Bone marrow (tissue), 2 donors: ENCODE measurements around the gene FANCE.
"Not testable (repeated sequence)": the region's sequence is repeated elsewhere in the genome, so short reads cannot be mapped to it uniquely, and the experiment has no call there.

Source experiments
- DNase-seq, 2 donors: peaks; one replicate each; lab custom pipeline; 2025; lab: John Stamatoyannopoulos, UW

FANCE gene

GRCh38 chr6:35432291-35432690 is 19.8 kb upstream of the FANCE start:
- no peak for DNase-seq

GRCh38 chr6:35432702-35433101 is 19.4 kb upstream of the FANCE start:
- not testable (repeated sequence) for DNase-seq

GRCh38 chr6:35435074-35435837 is 16.9 kb upstream of the FANCE start:
- no peak for DNase-seq

- DNase-seq, result no peak
These were observed 15.9 kb upstream of the FANCE start for GRCh38 chr6:35436071-35436857.

GRCh38 chr6:35438378-35439065 is 13.6 kb upstream of the FANCE start:
- not testable (repeated sequence) for DNase-seq

- no peak for DNase-seq
These were observed 12.8 kb upstream of the FANCE start for GRCh38 chr6:35439308-35439707.

GRCh38 chr6:35441205-35441604 is 10.9 kb upstream of the FANCE start:
- no peak for DNase-seq

GRCh38 chr6:35441642-35442041 is 10.5 kb upstream of the FANCE start:
- DNase-seq, result no peak

GRCh38 chr6:35442693-35443092 is 9.4 kb upstream of the FANCE start:
- DNase-seq, result no peak

GRCh38 chr6:35443341-35444030 is 8.7 kb upstream of the FANCE start:
- no peak for DNase-seq

- DNase-seq, result no peak
These were observed 6.4 kb upstream of the FANCE start for GRCh38 chr6:35445691-35446090.

- no peak for DNase-seq
These were observed 3.9 kb upstream of the FANCE start for GRCh38 chr6:35448191-35448590.

- DNase-seq, result peak in 1 of 2 donors; percentile 70
These were observed 2.8 kb upstream of the FANCE start for GRCh38 chr6:35449287-35449881.

- DNase-seq, result peak in 1 of 2 donors; percentile 34
These were observed 570 bp upstream of the FANCE start for GRCh38 chr6:35451354-35452182.

- no peak for DNase-seq
These were observed 1.1 kb downstream of the FANCE start for GRCh38 chr6:35453236-35453635.

GRCh38 chr6:35454391-35455110 is 2.4 kb downstream of the FANCE start:
- no peak for DNase-seq

- no peak for DNase-seq
These were observed 5.8 kb downstream of the FANCE start for GRCh38 chr6:35457907-35458306.

- no peak for DNase-seq
These were observed 9.1 kb downstream of the FANCE start for GRCh38 chr6:35461270-35461669.

- no peak for DNase-seq
These were observed 11.2 kb downstream of the FANCE start for GRCh38 chr6:35463292-35463691.

GRCh38 chr6:35465646-35466045 is 13.5 kb downstream of the FANCE start:
- DNase-seq, result no peak
